Smooth muscle cell of the brain vasculature (primary cell): Measurements from ENCODE around the gene C12orf50.
"Not testable (repeated sequence)": the region's sequence is repeated elsewhere in the genome, so short reads cannot be mapped to it uniquely, and the experiment has no call there.

ENCODE experiments used
- DNase-seq: peaks from one replicate; pipeline ENCODE4 v3.0.0-alpha.2; 2012; ENCODE audit warnings: low read depth, low spot score

C12orf50 gene

DNA sequence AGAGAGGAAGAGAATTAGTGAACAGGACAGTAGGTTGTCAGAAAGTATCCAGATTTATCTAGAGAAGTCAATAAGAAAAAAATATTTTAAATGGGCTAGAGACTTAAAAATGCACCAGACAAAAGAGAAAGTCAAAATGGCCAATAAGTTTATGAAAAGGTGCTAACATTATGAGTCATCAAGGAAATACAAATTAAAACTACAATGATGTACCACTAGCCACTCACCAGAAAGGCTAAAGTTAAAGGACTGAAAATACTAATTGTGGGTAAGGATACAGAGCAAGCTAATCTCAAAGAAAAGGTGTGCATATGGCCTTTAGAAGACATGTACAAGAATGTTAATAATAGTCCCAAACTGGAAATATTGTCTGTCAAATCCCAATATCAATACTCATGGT, 37.7 kb downstream of the C12orf50 start:
- DNase-seq: no peak

DNA sequence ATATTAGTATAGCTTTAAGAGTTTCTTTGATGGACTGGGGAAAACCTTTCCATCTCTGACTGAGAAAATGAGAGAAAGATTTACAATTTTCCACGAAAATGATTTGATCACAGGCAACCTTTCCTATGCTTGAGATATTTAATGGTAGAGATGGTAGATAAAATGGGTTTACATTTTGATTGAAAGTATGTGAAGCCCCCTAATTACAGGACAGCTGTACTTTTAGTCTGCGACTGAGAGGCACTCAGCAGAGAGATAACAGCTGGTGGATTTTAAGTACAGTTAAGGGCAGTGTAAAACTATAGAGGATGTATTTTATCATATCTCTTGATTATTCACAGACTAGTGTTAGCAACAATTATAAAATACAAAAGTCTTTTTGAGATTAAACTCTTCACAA, 40.7 kb downstream of the C12orf50 start:
- DNase-seq: no peak

DNA sequence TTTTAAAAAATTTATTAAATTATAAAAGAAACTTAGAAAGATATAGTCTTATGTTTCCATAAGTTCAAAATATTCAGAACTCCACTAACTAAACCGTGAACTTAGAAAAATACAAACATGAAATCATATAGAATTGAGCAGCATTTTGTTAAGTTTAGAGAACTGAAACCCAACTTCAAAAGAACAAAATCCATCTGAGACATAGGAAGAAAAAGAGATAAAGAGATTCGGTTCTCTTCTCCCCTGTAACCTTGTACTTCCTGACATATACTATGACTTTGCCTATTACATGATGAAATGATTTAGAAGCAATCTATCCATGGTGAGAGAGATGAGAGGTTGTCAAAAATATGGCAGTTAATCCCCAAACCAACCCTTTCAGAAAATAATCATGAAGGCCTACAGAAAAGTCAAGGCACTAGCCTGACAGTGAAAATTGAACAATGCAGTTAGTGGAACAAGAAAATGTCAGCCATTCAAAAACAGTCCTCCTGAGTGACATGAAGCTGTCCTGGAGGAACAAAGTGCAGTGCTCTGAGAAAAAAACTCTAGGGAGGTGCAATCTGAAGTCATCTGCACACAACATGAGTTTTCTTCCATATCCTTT, 44.0 kb downstream of the C12orf50 start:
- no peak for DNase-seq

DNA sequence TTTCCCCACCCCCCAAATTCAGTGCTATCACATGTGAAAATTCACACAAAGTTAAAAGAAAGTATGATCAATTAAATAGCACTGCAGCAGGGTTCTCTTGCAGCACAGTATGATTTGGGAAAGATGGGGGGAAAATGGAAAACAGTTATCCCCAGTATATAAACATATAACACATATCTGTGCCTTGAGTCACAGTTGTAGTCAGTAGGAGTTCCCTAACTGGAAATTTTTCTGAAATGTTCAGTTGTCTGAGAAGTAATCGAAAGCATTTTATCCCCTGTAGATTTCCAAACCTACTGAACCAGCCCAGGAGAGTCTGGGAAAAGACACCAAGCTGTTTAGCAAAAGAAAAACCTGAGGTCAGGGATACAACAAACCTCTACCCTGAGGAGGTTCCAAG, 47.0 kb downstream of the C12orf50 start:
- peak; percentile 29 for DNase-seq

DNA sequence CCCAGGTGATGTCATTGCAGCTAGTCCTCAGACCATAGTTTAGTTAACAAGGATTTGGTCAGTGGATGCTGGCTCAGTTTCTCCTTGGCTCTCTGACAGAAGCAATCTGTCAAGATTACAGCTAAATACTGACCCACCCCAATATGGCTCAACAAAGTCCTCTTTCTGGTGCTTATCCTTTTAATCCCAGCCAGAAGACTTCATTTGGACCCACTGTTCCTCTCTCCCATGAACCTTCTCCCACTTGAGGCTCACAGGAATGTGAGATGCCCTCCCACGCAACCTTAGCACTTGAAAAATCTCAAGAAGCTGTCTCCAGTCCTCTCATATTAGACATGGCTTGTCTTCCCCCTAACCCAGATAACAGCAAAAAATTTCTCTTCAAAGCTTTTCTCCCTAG, 47.7 kb downstream of the C12orf50 start:
- no peak for DNase-seq

DNA sequence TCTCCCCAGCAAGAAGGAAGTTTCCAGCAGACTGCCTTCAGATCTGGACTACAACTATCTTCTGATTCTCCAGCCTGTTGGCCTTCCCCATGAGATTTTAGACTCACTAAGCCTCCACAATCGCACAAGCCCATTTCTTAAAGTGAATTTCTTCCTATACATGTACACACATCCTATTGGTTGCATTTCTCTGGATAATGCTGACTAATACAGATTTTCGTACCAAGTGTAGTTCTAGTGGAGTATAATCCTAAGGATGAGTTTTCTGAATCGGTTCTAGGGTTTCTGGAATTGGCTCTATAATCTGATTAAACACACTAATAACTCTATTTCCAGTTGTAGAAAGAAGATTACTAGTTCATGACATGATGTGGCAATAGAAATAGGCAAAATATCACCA, 53.3 kb downstream of the C12orf50 start:
- DNase-seq: no peak

DNA sequence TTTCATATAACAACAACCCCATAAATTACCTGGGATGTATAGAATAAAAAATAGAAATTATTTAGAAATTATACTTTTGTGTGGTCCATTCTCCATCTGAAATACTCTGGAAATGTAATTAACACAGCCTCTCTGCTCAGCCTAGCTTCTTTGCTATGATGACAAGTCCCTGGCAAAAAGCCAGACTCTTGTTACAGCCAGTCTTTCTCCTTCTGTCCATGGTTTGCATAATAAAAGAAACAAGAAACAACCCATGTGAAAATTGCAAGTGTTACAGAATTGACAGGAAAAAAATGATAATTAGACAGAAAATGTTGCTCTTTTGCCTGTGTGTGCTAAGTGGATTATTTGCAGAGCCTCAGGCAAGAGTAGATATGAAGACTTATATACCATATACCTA, 61.3 kb downstream of the C12orf50 start:
- DNase-seq: no peak

DNA sequence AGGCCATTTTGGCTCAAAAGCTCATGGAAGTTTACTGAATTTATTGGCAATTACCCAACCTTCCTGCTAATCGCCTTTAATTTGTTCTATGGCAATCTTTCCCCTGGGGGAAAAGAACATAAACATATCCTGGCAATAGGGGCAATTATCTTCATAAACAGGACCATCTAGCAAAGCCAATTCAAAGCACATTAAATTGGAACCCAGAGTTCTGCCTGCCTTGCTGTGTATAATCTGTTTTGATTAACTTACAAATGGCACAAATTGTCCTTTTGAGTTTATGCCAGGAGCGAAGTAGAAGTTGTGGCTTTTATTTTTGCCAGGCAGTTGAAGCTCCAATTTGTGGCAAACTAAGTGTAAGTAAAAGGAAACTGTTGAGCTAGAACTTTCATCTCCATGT, 68.6 kb downstream of the C12orf50 start:
- no peak for DNase-seq

DNA sequence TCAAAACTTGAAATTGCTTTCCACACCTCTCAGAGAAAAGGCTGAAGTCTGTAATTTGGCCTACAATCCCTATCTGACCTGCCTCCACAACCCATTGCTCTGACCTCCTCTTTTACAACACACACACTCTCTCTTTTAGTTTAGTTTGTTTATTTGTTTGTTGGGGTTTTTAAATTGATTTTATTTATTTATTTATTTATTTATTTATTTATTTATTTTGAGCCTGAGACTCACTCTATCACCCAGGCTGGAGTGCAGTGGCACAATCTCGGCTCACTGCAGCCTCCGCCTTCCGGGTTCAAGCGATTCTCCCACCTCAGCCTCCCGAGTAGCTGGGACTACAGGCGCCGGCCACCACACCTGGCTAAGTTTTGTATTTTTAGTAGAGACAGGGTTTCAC, 75.2 kb downstream of the C12orf50 start:
- not testable (repeated sequence) for DNase-seq

DNA sequence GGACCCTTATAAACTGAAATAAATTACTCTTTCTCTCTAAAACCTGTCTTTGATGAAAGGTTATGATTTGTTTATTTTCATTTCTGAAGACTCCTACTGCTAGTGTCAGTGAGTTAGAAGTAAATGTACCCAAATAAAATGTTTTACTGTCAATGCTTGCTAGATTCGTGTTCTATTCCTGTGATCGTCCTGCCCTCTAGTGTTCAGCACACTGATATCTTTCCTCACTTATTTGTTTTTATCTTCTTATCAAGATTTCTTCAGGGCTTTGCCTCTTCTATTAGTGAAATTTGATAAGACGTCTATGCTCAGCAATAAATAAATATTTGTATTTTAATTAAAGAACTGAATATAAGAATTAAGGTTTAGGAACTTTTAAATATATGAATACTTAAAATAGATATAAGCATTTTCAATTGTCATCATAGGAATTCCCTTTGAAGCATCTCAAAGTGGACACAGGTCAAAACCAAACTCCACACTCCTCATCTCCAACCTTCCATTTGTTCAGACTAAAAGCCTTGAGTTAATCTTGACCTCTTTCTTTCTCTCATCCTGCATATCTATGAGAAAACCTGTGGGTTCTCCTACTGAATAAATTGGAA, 75.8 kb downstream of the C12orf50 start:
- peak; percentile 44 for DNase-seq

DNA sequence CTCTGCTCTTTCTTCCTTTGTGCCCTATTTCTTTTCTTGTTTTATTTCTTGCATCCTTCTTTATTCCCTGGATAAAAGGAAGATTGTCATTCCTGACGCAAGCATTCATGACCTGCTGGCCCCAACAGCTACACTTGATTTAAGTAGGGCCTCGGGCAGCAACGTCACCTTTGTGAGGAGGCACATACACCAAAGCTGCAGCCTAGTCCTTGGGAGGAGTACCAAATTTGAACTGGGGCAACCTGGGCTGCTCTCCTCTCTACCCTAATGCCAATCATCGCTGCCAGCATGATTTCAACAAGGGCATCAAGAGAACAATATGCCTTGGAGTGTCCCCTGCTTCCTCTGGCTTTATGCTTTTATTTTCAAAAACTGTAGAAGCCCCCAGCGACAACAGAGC, 76.4 kb downstream of the C12orf50 start:
- no peak for DNase-seq

DNA sequence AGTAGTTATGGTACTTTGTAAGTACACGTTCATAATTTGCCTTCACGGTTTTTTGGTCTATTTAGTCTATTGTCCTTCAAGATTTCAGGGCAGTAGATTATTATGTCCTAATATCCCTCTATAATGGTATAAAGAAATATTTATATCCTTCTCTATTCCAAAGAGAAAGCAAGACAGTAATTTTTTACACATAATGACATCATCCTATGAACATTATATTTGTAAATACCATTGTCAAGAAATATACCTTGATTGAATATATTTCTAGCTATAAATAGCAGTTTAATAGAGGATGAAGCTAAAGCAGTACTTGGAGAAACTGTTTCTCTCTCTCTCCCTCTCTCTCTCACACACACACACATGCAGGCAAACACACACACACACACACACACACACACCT, 77.0 kb downstream of the C12orf50 start:
- no peak for DNase-seq

DNA sequence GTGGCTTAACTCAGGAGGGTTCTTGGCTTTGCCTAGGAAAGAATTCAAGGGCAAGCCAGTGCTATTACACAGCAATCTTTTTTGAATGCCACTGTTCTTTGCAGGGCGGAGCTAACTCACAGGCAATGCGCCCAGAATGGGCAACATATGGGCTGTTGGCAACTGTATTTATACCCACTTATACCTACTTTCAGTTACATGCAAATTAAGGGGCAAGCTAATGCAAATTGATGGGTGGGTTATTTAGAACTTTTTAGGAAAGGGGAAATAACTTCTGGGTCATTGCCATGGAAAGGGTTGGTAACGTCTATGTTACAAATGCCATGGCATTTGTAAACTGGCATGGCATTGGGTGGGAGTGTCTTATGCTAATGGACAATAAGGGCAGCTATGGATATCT, 85.4 kb downstream of the C12orf50 start:
- no peak for DNase-seq

DNA sequence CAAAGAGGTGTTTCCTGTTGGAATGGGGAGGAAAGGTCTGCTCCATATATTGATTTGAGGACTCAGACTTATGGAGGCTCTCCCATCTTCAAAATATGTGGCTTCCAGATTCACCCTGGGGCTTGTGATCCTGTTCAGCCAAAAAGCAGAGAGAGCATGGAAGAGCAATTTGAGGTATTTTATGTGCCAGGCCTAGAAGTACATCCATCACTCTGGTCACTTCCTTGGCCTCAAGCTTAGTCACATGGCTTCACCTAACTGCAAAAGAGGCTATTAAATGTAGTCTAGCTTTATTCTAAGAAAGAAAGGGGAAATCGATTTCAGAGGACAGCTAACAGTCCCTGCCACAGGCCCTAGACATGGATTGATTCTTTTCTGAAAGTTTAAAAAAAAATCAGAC, 86.2 kb downstream of the C12orf50 start:
- DNase-seq: no peak

DNA sequence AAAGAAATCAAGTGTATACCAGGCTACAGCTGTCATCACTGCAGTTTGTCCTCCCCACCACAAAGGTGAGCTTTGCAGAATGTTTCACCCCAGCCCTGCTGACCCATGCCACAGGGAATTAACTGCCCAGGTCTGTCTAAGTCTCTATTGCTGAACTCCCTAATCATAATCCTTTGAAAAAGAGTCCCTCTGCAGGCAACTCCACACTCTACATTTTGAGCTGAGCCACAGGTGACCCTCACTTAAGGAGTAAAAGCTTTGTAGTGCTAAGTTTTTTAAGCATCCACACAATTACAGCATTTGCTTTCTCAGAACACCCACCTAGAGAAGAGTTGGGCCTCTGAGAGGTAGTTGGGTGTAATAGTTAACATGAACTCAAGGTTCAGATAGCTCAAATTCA, 90.0 kb downstream of the C12orf50 start:
- DNase-seq: no peak

DNA sequence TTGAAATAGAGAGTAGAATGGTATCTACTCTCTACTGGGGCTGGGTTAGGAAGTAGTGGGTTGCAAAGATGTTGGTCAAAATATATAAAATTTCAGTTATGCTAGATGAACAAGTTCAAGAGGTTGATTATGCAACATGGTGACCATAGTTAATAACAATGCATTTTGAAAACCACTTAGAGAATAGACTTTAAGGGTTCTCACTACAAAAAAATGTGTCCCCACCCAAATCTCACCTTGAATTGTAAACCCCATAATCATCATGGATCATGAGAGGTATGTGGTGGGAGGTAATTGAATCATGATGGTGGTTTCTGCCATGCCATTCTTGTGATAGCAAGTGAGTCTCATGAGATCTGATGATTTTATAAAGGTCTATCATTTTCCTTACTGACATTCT, 94.0 kb downstream of the C12orf50 start:
- DNase-seq: no peak

DNA sequence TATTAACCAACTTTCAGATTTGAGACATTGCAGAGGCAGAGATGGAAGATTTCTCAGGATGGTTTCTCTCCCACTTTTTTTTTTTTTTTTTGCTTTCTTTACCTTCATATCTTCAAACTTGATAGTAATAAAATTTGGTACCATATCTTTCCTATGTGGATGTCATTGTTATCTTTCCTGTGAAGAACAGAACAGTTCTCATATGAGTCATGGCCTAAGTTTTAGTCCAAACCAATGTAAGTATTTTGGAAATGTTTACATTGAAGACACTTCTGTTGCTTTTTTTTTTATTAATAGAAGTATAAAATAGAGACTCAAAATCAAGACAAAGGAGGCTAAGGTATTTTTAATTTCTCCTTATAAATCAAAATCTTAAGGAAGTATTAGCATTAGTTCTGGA, 95.2 kb downstream of the C12orf50 start:
- DNase-seq: no peak

DNA sequence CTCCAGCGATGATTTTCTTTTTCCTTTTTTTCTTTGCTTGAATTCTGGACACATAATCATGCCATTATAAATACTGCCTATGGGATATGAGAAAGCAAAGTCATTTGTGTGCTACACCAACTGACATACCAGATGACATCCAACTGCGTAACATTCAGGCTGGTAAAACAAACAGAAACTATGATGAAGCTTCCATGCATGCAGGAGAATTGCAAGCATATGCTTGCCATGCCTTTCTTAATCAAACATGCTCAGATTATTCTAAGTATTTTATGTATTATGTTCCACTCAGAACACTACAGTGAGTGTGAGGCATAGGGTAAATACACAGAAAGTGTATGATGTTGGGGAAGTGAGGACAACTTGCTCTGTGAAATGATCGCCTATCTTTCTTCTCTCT, 97.4 kb downstream of the C12orf50 start:
- DNase-seq: no peak

DNA sequence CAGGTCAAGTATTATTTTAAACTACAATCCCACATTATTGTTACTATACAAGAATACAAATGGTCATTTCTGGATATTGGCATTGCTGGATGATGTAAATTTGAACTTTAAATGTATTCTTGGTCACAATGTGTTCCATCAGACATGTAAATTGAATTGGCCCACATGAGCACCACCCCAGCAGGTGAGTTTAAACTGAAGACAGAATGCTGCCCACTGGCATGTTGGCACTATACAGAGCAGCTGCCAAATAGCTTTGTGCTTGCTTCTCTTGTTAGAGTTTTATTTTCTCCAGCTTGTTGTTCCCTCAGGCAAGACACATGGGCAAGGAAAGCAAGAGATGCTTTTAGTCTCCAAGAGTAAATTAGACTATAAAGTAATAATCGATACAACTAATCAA, 98.6 kb downstream of the C12orf50 start:
- no peak for DNase-seq
